ENCODE data around the gene CAGE1.

DNA sequence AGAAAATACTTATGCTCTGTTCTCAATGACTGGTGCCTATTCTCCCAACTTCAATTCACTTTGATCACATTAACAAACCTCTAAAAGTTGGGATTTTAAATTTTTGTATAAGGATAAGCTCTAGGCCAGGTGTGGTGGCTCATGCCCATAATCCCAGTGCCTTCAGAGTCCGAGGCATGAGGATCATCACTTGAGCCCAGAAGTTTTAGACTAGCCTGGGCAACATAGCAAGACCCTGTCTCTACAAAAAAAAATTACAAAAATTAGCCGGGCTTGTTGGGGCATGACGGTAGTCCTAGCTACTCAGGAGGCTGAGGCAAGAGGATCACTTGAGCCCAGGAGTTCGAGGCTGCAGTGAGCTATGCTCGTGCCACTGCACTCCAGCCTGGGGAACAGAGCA, 80.5 kb downstream of the CAGE1 start:
- TF ChIP-seq, protein P1, sequence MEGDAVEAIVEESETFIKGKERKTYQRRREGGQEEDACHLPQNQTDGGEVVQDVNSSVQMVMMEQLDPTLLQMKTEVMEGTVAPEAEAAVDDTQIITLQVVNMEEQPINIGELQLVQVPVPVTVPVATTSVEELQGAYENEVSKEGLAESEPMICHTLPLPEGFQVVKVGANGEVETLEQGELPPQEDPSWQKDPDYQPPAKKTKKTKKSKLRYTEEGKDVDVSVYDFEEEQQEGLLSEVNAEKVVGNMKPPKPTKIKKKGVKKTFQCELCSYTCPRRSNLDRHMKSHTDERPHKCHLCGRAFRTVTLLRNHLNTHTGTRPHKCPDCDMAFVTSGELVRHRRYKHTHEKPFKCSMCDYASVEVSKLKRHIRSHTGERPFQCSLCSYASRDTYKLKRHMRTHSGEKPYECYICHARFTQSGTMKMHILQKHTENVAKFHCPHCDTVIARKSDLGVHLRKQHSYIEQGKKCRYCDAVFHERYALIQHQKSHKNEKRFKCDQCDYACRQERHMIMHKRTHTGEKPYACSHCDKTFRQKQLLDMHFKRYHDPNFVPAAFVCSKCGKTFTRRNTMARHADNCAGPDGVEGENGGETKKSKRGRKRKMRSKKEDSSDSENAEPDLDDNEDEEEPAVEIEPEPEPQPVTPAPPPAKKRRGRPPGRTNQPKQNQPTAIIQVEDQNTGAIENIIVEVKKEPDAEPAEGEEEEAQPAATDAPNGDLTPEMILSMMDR (IDR thresholded peaks at IDR 0.05 in 4 of 5, conservative IDR thresholded peaks at IDR 0.05 in 1 of 5) = no peak
- TF ChIP-seq POLR2A (IDR thresholded peaks at IDR 0.05) = no peak
